ENCODE data around the gene NBEAL1. TPM values are rescaled to one million over a fixed set of nuclear protein-coding genes. Genes with fewer than 3 reads are reported as not detected.

Gene NBEAL1
- total RNA-seq, 2 experiments from 2014 or later, result 8.3 to 11.2 TPM

DNA sequence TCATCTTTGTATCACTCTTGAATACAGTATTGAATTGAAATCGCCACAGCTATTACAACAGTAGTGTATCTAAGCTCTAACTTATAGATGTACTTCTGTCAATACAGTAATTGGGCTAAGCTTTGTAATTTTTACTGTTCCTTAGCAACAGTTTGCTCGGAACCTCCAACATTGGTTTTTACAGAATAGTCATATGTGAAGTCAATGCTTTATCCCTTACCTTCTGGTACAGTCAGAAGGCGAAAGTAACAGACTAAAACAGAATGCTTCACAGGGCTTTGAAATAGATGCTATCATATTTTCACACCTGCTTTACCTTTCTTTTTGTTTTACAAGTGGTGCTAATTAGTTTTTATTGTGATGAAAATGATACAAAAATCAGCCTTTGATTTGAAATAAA is 177.3 kb downstream of the NBEAL1 start:
- DNase-seq (no peak), ATAC-seq (ENCODE audit: poor library complexity) (no peak)
- Mint-ChIP-seq H3K36me3 (ENCODE audit: low read depth) (peaks cover 29% of the 10 kb centered on the region), H3K27ac (no peak overlapping the region), H3K4me3 (no peak overlapping the region), H3K27me3 (no peaks in the 10 kb centered on the region), H3K9me3 (no peaks in the 10 kb centered on the region), H3K4me1 (ENCODE audit: low read depth) (no peaks in the 10 kb centered on the region)
- Histone ChIP-seq H3K36me3 (ENCODE audit: insufficient read depth, low read length) (peaks cover 8% of the 10 kb centered on the region), H3K27ac (ENCODE audit: low read depth in 1 of 2, low read length in 2 of 2) (no peak overlapping the region), H3K27me3 (ENCODE audit: control insufficient read depth in 1 of 2, insufficient read depth in 2 of 2, low read length in 2 of 2) (no peaks in the 10 kb centered on the region), H3K9me3 (ENCODE audit: control insufficient read depth in 1 of 2, insufficient read depth in 1 of 2, low read length in 2 of 2) (no peaks in the 10 kb centered on the region), H3K4me3 (ENCODE audit: low read length) (no peak overlapping the region), H3K4me1 (ENCODE audit: insufficient read depth, low read length) (no peaks in the 10 kb centered on the region)
- CTCF ChIA-PET, result no interaction called here
- TF ChIP-seq, protein P1, sequence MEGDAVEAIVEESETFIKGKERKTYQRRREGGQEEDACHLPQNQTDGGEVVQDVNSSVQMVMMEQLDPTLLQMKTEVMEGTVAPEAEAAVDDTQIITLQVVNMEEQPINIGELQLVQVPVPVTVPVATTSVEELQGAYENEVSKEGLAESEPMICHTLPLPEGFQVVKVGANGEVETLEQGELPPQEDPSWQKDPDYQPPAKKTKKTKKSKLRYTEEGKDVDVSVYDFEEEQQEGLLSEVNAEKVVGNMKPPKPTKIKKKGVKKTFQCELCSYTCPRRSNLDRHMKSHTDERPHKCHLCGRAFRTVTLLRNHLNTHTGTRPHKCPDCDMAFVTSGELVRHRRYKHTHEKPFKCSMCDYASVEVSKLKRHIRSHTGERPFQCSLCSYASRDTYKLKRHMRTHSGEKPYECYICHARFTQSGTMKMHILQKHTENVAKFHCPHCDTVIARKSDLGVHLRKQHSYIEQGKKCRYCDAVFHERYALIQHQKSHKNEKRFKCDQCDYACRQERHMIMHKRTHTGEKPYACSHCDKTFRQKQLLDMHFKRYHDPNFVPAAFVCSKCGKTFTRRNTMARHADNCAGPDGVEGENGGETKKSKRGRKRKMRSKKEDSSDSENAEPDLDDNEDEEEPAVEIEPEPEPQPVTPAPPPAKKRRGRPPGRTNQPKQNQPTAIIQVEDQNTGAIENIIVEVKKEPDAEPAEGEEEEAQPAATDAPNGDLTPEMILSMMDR (IDR thresholded peaks at IDR 0.05), result no peak
- POLR2A ChIA-PET, result no interaction called here
- intact Hi-C loops (cut with DNase I, micrococcal nuclease), result no loop called here

DNA sequence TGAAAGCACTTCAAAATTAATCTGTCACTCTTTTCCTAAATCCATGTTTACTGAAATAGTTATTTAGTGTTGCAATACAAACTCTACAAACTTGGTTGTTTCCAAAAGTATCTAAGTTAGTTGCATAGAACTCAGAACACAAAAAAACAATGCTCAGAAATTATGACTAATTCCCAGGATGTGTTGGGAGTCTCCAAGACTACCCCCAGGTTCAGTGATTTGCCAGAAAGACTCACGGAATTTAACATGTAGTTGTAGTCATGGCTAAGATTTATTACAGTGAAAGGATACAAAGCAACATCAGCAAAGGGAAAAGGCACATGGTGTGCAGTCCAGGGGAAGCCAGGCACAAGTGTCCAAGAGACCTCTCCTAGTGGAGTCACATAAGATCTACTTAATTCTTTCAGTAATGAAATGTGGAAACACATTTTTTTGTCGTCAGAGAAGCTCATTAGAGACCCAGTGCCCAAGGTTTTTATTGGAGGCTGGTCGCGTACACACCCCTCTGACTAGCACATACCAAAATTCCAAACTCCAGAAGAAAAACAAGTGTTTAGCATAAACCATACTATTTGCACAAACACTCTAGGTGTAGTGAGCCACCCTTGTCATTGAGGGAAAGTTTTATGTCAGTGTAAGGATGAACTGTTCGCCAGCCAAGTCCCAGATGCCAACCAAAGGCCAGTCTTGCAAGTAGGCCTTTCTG is 180.8 kb downstream of the NBEAL1 start:
- ChIA-PET CTCF (interaction anchor here (0.6 kb wide), 1 partner anchor 279 kb away, joined by 3 read pairs; no protein-coding TSS in a partner anchor), POLR2A (no interaction called here)
- peaks cover 3% of the 10 kb centered on the region for H3K36me3 ChIP-seq (ENCODE audit: insufficient read depth, low read length)
- no peaks in the 10 kb centered on the region for H3K9me3 Mint-ChIP-seq
- H3K4me3 Mint-ChIP-seq, result no peak overlapping the region
- H3K27ac ChIP-seq (ENCODE audit: low read depth in 1 of 2, low read length in 2 of 2), result no peak overlapping the region
- no peaks in the 10 kb centered on the region for H3K4me1 ChIP-seq (ENCODE audit: insufficient read depth, low read length)
- TF ChIP-seq, protein P1 (IDR thresholded peaks at IDR 0.05), result no peak
- H3K27me3 Mint-ChIP-seq, result no peaks in the 10 kb centered on the region
- no peak overlapping the region for H3K27ac Mint-ChIP-seq
- no peak for ATAC-seq (ENCODE audit: poor library complexity)
- H3K9me3 ChIP-seq (ENCODE audit: control insufficient read depth in 1 of 2, insufficient read depth in 1 of 2, low read length in 2 of 2), result no peaks in the 10 kb centered on the region
- peaks cover 19% of the 10 kb centered on the region for H3K36me3 Mint-ChIP-seq (ENCODE audit: low read depth)
- no peaks in the 10 kb centered on the region for H3K4me1 Mint-ChIP-seq (ENCODE audit: low read depth)
- intact Hi-C loops (cut with DNase I, micrococcal nuclease), result no loop called here
- no peaks in the 10 kb centered on the region for H3K27me3 ChIP-seq (ENCODE audit: control insufficient read depth in 1 of 2, insufficient read depth in 2 of 2, low read length in 2 of 2)
- DNase-seq, result no peak
- no peak overlapping the region for H3K4me3 ChIP-seq (ENCODE audit: low read length)

DNA sequence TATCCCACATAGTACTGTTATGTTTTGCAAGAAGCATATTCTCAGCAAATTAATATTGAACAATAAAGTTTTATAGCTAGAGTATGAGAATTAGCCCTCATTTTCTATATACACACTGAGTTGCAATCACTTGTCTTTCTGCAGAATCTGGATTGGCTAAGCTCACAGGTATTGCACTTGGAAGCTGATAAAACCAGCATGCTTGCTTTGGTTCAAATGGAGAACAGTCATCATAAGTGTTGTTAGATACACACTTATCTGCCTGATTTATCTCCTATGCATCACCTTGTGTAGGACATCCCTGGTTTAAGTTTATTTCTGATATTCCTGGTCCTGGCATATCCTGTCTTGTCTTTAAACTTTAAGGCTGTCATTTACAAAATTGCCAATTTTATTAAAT is 186.2 kb downstream of the NBEAL1 start:
- Histone ChIP-seq H3K4me3 (ENCODE audit: low read length) (no peak overlapping the region), H3K36me3 (ENCODE audit: insufficient read depth, low read length) (no peaks in the 10 kb centered on the region), H3K27ac (ENCODE audit: low read depth in 1 of 2, low read length in 2 of 2) (no peak overlapping the region), H3K9me3 (ENCODE audit: control insufficient read depth in 1 of 2, insufficient read depth in 1 of 2, low read length in 2 of 2) (no peaks in the 10 kb centered on the region), H3K4me1 (ENCODE audit: insufficient read depth, low read length) (no peaks in the 10 kb centered on the region), H3K27me3 (ENCODE audit: control insufficient read depth in 1 of 2, insufficient read depth in 2 of 2, low read length in 2 of 2) (no peaks in the 10 kb centered on the region)
- no peaks in the 10 kb centered on the region for H3K9me3 Mint-ChIP-seq
- H3K36me3 Mint-ChIP-seq (ENCODE audit: low read depth), result peaks cover 9% of the 10 kb centered on the region
- H3K27ac Mint-ChIP-seq, result no peak overlapping the region
- intact Hi-C loops (cut with DNase I, micrococcal nuclease), result no loop called here
- no peak overlapping the region for H3K4me3 Mint-ChIP-seq
- ATAC-seq (ENCODE audit: poor library complexity), result no peak
- no peaks in the 10 kb centered on the region for H3K27me3 Mint-ChIP-seq
- DNase-seq, result no peak
- no peaks in the 10 kb centered on the region for H3K4me1 Mint-ChIP-seq (ENCODE audit: low read depth)
- TF ChIP-seq, protein P1 (IDR thresholded peaks at IDR 0.05), result no peak
- ChIA-PET CTCF (no interaction called here), POLR2A (no interaction called here)
